GM12892 (cell line): ENCODE measurements around the gene UBD.

Source experiments
- POLR2A ChIP-seq: IDR thresholded peaks from 2 replicates; pipeline ENCODE4 v1.6.1; 2011; ENCODE audit warnings: low read depth, low read length, control low read depth
- POLR2AphosphoS5 ChIP-seq: IDR thresholded peaks from 2 replicates; pipeline ENCODE4 v1.6.1; 2011; ENCODE audit warnings: low read depth, low read length, control low read depth

GRCh38 chr6:29509711-29510110 lies 49.8 kb downstream of the UBD start:
- TF ChIP-seq POLR2AphosphoS5 (no peak), POLR2A (no peak)
